K562 (cell line): ENCODE data around the gene SYNPO. TPM values are rescaled to one million over a fixed set of nuclear protein-coding genes. Genes with fewer than 3 reads are reported as not detected.

Experiments used
- EP400 ChIP-seq: fragments of 450-650 bp; IDR thresholded peaks from 2 replicates; pipeline ENCODE4 v1.6.1; 2017; ENCODE audit warnings: antibody characterized with exemption, mild to moderate bottlenecking, moderate library complexity
- HMGN3 ChIP-seq: IDR thresholded peaks from 2 replicates; pipeline ENCODE4 v1.6.1; 2011; ENCODE audit warnings: borderline replicate concordance, low read depth, mild to moderate bottlenecking, mixed read lengths, low read length; ENCODE audit not compliant: insufficient read length; ENCODE audit errors: extremely low read depth
- JUNB ChIP-seq: fragments of 450-650 bp; formaldehyde crosslinking; conservative IDR thresholded peaks from 2 replicates; pipeline ENCODE4 v1.4.0; 2020; ENCODE audit warnings: mild to moderate bottlenecking
- KDM2B ChIP-seq: fragments of 250-450 bp; sonication (Bioruptor Pico); IDR thresholded peaks from 2 replicates; pipeline ENCODE4 v1.8.0; 2021; ENCODE audit warnings: mild to moderate bottlenecking, moderate library complexity
- MTA1 ChIP-seq: fragments of 450-650 bp; IDR thresholded peaks from 2 replicates; pipeline ENCODE4 v1.6.1; 2017; ENCODE audit warnings: borderline replicate concordance
- RBM14 ChIP-seq: fragments of 200-400 bp; formaldehyde crosslinking; IDR thresholded peaks from 2 replicates; pipeline ENCODE4 v1.6.1; 2018; ENCODE audit warnings: low read depth, mild to moderate bottlenecking, low read length, moderate library complexity, borderline replicate concordance; ENCODE audit not compliant: insufficient read depth
- SIN3B ChIP-seq: fragments of 450-650 bp; IDR thresholded peaks from 2 replicates; pipeline ENCODE4 v1.6.1; 2017; ENCODE audit warnings: low read depth, mild to moderate bottlenecking, moderate library complexity
- TAF1 ChIP-seq: IDR thresholded peaks from 2 replicates; pipeline ENCODE4 v1.6.1; 2011; ENCODE audit warnings: mild to moderate bottlenecking, low read length, moderate library complexity; ENCODE audit not compliant: insufficient read depth, control insufficient read depth, severe bottlenecking; ENCODE audit errors: extremely low read depth
- TAL1 ChIP-seq: fragments of 450-650 bp; IDR thresholded peaks from 2 replicates; pipeline ENCODE4 v1.6.1; 2016; ENCODE audit warnings: mild to moderate bottlenecking
- TOE1 ChIP-seq, 2 experiments: fragments of 450-650 bp in 1 of 2; sonication (generic) in 1 of 2; formaldehyde crosslinking in 1 of 2; IDR thresholded peaks; 2 replicates each; pipeline versions ENCODE4 v1.7.1 to v1.8.0; 2016 to 2022; ENCODE audit warnings: borderline replicate concordance in 2 of 2, mild to moderate bottlenecking in 2 of 2, antibody characterized with exemption in 1 of 2, inconsistent platforms in 1 of 2, low read depth in 1 of 2, missing genetic modification reagents in 1 of 2, moderate library complexity in 1 of 2
- ZFP36 ChIP-seq: fragments of 150-350 bp; IDR thresholded peaks from 2 replicates; pipeline ENCODE4 v1.6.1; 2018; ENCODE audit warnings: low read length, low read depth; ENCODE audit not compliant: partially characterized antibody
- polyA plus RNA-seq, 8 experiments: library from polyadenylated mRNA; depleted of rRNA in 4 of 8; stranded (reverse) in 5 of 8; unstranded in 3 of 8; fragments of >200 nt; fragmentation: Nextera tagmentation in 2 of 8; fragmentation: Illumina TruSeq in 1 of 8; extraction: Ambion mirVana in 2 of 8; extraction: Trizol in 1 of 8; gene quantifications; 2 replicates each; pipeline versions ENCODE4 v1.2.1 to v1.2.3, GENCODE V29; 2011 to 2014; ENCODE audit warnings: inconsistent platforms in 1 of 8, missing spikeins in 1 of 8
- total RNA-seq, 7 experiments: library from RNA; depleted of rRNA in 6 of 7; stranded (reverse); fragments of >200 nt in 6 of 7; fragmentation: Illumina TruSeq in 2 of 7; extraction: Trizol in 2 of 7; gene quantifications; 2 replicates each; pipeline versions ENCODE4 v1.2.1 to v1.2.3, GENCODE V29; 2011 to 2021; ENCODE audit warnings: low replicate concordance in 1 of 7
- TF ChIP-seq, protein P1 (sequence below): fragments of 450-650 bp; IDR thresholded peaks from 2 replicates; pipeline ENCODE4 v1.6.1; 2018; ENCODE audit not compliant: partially characterized antibody
- TF ChIP-seq, protein P2 (sequence below): fragments of 450-650 bp; IDR thresholded peaks from 2 replicates; pipeline ENCODE4 v1.6.1; 2017; ENCODE audit warnings: antibody characterized with exemption, mild to moderate bottlenecking
- TF ChIP-seq, protein P3 (sequence below): fragments of 450-650 bp; IDR thresholded peaks from 2 replicates; pipeline ENCODE4 v1.6.1; 2014; ENCODE audit warnings: low read depth, mild to moderate bottlenecking, moderate library complexity, borderline replicate concordance

The SYNPO gene
- total and polyA plus RNA-seq, 9 of the 15 experiments (the other 6 are each of a cell fraction or from before 2014, with no cell fraction given): 0.01 to 0.31 (median 0.03) TPM; not detected in 4

DNA sequence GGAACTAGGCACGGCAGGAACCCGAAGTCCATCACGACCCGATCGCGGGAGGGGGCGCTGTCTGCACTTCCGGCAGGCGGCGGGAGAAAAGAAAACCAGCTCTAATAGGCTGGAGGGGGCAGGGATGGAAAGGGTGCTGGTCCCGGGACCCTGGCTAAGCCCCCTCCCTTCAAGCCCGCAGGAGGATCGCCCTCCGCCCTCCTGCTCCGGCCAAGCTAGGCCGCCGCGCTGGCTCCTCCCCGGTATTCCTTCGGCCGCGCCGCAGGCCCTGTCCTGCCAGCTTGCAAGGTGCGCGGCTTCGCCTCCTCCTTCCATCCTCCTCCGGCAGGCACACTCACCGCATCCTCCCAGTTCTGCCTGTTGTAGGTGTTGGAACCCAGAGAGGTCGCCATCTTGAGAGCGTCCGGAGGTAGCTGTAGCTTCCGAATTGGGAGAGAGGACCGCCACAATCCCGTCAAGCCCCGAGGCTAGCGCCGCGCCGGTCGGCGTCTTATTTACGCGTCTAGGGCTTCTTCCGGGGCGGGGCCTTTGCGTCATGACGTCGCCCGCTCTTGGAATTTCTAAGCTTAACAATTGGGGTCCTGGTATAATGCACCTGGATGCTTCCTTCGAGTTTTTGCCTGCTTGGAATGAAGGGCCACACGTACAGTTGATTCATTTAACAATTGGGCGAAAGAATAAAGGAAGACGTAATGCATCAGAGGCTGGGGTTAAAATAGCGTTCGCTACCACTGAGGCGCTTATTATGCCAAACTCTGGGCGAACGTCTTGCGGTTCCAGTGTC lies 60.3 kb downstream of the SYNPO start, which contains the start of gene RBM22 (continued):
- TF ChIP-seq, protein P1, sequence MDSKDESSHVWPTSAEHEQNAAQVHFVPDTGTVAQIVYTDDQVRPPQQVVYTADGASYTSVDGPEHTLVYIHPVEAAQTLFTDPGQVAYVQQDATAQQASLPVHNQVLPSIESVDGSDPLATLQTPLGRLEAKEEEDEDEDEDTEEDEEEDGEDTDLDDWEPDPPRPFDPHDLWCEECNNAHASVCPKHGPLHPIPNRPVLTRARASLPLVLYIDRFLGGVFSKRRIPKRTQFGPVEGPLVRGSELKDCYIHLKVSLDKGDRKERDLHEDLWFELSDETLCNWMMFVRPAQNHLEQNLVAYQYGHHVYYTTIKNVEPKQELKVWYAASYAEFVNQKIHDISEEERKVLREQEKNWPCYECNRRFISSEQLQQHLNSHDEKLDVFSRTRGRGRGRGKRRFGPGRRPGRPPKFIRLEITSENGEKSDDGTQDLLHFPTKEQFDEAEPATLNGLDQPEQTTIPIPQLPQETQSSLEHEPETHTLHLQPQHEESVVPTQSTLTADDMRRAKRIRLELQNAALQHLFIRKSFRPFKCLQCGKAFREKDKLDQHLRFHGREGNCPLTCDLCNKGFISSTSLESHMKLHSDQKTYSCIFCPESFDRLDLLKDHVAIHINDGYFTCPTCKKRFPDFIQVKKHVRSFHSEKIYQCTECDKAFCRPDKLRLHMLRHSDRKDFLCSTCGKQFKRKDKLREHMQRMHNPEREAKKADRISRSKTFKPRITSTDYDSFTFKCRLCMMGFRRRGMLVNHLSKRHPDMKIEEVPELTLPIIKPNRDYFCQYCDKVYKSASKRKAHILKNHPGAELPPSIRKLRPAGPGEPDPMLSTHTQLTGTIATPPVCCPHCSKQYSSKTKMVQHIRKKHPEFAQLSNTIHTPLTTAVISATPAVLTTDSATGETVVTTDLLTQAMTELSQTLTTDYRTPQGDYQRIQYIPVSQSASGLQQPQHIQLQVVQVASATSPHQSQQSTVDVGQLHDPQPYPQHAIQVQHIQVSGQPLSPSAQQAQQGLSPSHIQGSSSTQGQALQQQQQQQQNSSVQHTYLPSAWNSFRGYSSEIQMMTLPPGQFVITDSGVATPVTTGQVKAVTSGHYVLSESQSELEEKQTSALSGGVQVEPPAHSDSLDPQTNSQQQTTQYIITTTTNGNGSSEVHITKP: no peak
- TF ChIP-seq, protein P2, sequence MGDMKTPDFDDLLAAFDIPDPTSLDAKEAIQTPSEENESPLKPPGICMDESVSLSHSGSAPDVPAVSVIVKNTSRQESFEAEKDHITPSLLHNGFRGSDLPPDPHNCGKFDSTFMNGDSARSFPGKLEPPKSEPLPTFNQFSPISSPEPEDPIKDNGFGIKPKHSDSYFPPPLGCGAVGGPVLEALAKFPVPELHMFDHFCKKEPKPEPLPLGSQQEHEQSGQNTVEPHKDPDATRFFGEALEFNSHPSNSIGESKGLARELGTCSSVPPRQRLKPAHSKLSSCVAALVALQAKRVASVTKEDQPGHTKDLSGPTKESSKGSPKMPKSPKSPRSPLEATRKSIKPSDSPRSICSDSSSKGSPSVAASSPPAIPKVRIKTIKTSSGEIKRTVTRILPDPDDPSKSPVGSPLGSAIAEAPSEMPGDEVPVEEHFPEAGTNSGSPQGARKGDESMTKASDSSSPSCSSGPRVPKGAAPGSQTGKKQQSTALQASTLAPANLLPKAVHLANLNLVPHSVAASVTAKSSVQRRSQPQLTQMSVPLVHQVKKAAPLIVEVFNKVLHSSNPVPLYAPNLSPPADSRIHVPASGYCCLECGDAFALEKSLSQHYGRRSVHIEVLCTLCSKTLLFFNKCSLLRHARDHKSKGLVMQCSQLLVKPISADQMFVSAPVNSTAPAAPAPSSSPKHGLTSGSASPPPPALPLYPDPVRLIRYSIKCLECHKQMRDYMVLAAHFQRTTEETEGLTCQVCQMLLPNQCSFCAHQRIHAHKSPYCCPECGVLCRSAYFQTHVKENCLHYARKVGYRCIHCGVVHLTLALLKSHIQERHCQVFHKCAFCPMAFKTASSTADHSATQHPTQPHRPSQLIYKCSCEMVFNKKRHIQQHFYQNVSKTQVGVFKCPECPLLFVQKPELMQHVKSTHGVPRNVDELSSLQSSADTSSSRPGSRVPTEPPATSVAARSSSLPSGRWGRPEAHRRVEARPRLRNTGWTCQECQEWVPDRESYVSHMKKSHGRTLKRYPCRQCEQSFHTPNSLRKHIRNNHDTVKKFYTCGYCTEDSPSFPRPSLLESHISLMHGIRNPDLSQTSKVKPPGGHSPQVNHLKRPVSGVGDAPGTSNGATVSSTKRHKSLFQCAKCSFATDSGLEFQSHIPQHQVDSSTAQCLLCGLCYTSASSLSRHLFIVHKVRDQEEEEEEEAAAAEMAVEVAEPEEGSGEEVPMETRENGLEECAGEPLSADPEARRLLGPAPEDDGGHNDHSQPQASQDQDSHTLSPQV: no peak
- TF ChIP-seq EP400 (peak; percentile 74), KDM2B (0 out of 2 replicates have a peak, but pooled peaks have one; percentile 23), JUNB (CRISPR knock-in tag) (no peak), RBM14 (no peak), MTA1 (peak; percentile 97), ZFP36 (no peak), HMGN3 (peak; percentile 44), SIN3B (peak; percentile 80), TAL1 (no peak), TAF1 (peak; percentile 82), TOE1 (IDR thresholded peaks at IDR 0.05; ENCODE audit: borderline replicate concordance) (0 out of 2 replicates have a peak, but pooled peaks have one; percentile 33), TOE1 (CRISPR knock-in tag; IDR thresholded peaks at IDR 0.05; ENCODE audit: borderline replicate concordance, low read depth) (no peak)
- TF ChIP-seq, protein P3, sequence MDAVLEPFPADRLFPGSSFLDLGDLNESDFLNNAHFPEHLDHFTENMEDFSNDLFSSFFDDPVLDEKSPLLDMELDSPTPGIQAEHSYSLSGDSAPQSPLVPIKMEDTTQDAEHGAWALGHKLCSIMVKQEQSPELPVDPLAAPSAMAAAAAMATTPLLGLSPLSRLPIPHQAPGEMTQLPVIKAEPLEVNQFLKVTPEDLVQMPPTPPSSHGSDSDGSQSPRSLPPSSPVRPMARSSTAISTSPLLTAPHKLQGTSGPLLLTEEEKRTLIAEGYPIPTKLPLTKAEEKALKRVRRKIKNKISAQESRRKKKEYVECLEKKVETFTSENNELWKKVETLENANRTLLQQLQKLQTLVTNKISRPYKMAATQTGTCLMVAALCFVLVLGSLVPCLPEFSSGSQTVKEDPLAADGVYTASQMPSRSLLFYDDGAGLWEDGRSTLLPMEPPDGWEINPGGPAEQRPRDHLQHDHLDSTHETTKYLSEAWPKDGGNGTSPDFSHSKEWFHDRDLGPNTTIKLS: peak; percentile 49; the same call in 1 of the 2 replicates
